H9 (cell line): ENCODE data around the gene GON7. TPM values are rescaled to one million over a fixed set of nuclear protein-coding genes. Genes with fewer than 3 reads are reported as not detected.

Experiments used
- DNase-seq: peaks from one replicate; pipeline ENCODE4 v3.0.0-alpha.2; 2017
- H2AFZ ChIP-seq: one replicate; pipeline ENCODE4 v1.6.1; 2013; ENCODE audit warnings: mild to moderate bottlenecking, low read length, control low read depth, moderate library complexity
- H2AK5ac ChIP-seq: 2 replicates; pipeline ENCODE4 v1.6.1; 2013; ENCODE audit warnings: low read length, control low read depth, mixed read lengths; ENCODE audit not compliant: insufficient read length
- H2BK120ac ChIP-seq: one replicate; pipeline ENCODE4 v1.6.1; 2013; ENCODE audit warnings: low read depth, mild to moderate bottlenecking, low read length, control low read depth, inconsistent platforms; ENCODE audit not compliant: poor library complexity, severe bottlenecking
- H2BK12ac ChIP-seq: 2 replicates; pipeline ENCODE4 v1.6.1; 2013; ENCODE audit warnings: low read length, control low read depth, mixed read lengths, low read depth; ENCODE audit not compliant: insufficient read length
- H2BK15ac ChIP-seq: 2 replicates; pipeline ENCODE4 v1.6.1; 2013; ENCODE audit warnings: low read depth, low read length, control low read depth
- H2BK20ac ChIP-seq: one replicate; pipeline ENCODE4 v1.6.1; 2013; ENCODE audit warnings: low read depth, mild to moderate bottlenecking, low read length, control low read depth, inconsistent platforms; ENCODE audit not compliant: poor library complexity, severe bottlenecking
- H2BK5ac ChIP-seq: 2 replicates; pipeline ENCODE4 v1.6.1; 2013; ENCODE audit warnings: low read length, control low read depth, mixed read lengths; ENCODE audit not compliant: insufficient read length
- H3K14ac ChIP-seq: 2 replicates; pipeline ENCODE4 v1.6.1; 2013; ENCODE audit warnings: low read length, control low read depth; ENCODE audit not compliant: insufficient read depth
- H3K18ac ChIP-seq: 2 replicates; pipeline ENCODE4 v1.6.1; 2013; ENCODE audit warnings: low read depth, mild to moderate bottlenecking, mixed read lengths, low read length, control low read depth; ENCODE audit not compliant: insufficient read length
- H3K23ac ChIP-seq: 2 replicates; pipeline ENCODE4 v1.6.1; 2013; ENCODE audit warnings: low read length, control low read depth, mixed read lengths, low read depth; ENCODE audit not compliant: insufficient read length
- H3K23me2 ChIP-seq: 2 replicates; pipeline ENCODE4 v1.6.1; 2013; ENCODE audit warnings: low read depth, mild to moderate bottlenecking, mixed read lengths, low read length, control low read depth; ENCODE audit not compliant: insufficient read length, poor library complexity, severe bottlenecking
- H3K27ac ChIP-seq: 2 replicates; pipeline ENCODE4 v1.5.1; 2013; ENCODE audit warnings: low read length, control low read depth, mixed read lengths, low read depth; ENCODE audit not compliant: insufficient read length
- H3K27me3 ChIP-seq: 2 replicates; pipeline ENCODE4 v1.6.1; 2013; ENCODE audit warnings: low read length, control low read depth, inconsistent platforms; ENCODE audit not compliant: insufficient read depth
- H3K4ac ChIP-seq: 2 replicates; pipeline ENCODE4 v1.6.1; 2013; ENCODE audit warnings: low read depth, mild to moderate bottlenecking, control low read depth, inconsistent platforms, low read length, moderate library complexity
- H3K4me1 ChIP-seq: 2 replicates; pipeline ENCODE4 v1.6.1; 2013; ENCODE audit warnings: low read length, control low read depth, inconsistent platforms; ENCODE audit not compliant: insufficient read depth
- H3K4me2 ChIP-seq: 2 replicates; pipeline ENCODE4 v1.6.1; 2013; ENCODE audit warnings: low read length, control low read depth, mixed read lengths; ENCODE audit not compliant: insufficient read length, insufficient read depth
- H3K56ac ChIP-seq: 2 replicates; pipeline ENCODE4 v1.6.1; 2013; ENCODE audit warnings: low read depth, mild to moderate bottlenecking, mixed read lengths, low read length, control low read depth; ENCODE audit not compliant: insufficient read length
- H3K79me1 ChIP-seq: 2 replicates; pipeline ENCODE4 v1.6.1; 2013; ENCODE audit warnings: low read depth, mild to moderate bottlenecking, moderate library complexity, low read length, control low read depth, inconsistent platforms; ENCODE audit not compliant: insufficient read depth, poor library complexity, severe bottlenecking
- H3K79me2 ChIP-seq: 2 replicates; pipeline ENCODE4 v1.6.1; 2013; ENCODE audit warnings: low read length, control low read depth, inconsistent platforms; ENCODE audit not compliant: insufficient read depth
- H3K9ac ChIP-seq: 2 replicates; pipeline ENCODE4 v1.6.1; 2013; ENCODE audit warnings: low read length, control low read depth, mixed read lengths; ENCODE audit not compliant: insufficient read length; ENCODE audit errors: extremely low read depth
- H3K9me3 ChIP-seq: one replicate; pipeline ENCODE4 v1.6.1; 2013; ENCODE audit warnings: low read depth, low read length, inconsistent platforms; ENCODE audit not compliant: control insufficient read depth
- H3T11ph ChIP-seq: one replicate; pipeline ENCODE4 v1.6.1; 2013; ENCODE audit warnings: mild to moderate bottlenecking, low read length, control low read depth, inconsistent platforms
- H4K20me1 ChIP-seq: one replicate; pipeline ENCODE4 v1.6.1; 2013; ENCODE audit not compliant: control insufficient read depth, insufficient read length, insufficient read depth
- H4K5ac ChIP-seq: 2 replicates; pipeline ENCODE4 v1.6.1; 2013; ENCODE audit warnings: low read depth, mild to moderate bottlenecking, mixed read lengths, low read length, control low read depth; ENCODE audit not compliant: insufficient read length
- H4K8ac ChIP-seq: replicated peaks from 2 replicates; pipeline ENCODE4 v1.6.1; 2013; ENCODE audit warnings: low read length, control low read depth, mixed read lengths, low read depth; ENCODE audit not compliant: insufficient read length
- H4K91ac ChIP-seq: 2 replicates; pipeline ENCODE4 v1.6.1; 2013; ENCODE audit warnings: low read depth, mild to moderate bottlenecking, moderate library complexity, mixed read lengths, low read length, control low read depth; ENCODE audit not compliant: insufficient read length
- H3K27ac Mint-ChIP-seq, 3 experiments: 2 replicates in 2 of 3; 3 replicates in 1 of 3; pipeline ENCODE4 v1.8.0; 2020 to 2021; ENCODE audit warnings: mixed read lengths in 3 of 3, mild to moderate bottlenecking in 1 of 3, moderate library complexity in 1 of 3
- H3K27me3 Mint-ChIP-seq: 2 replicates; pipeline ENCODE4 v1.8.0; 2021; ENCODE audit warnings: low read depth, mild to moderate bottlenecking, moderate library complexity, mixed read lengths
- H3K36me3 Mint-ChIP-seq, 3 experiments: 2 replicates in 2 of 3; 3 replicates in 1 of 3; pipeline ENCODE4 v1.8.0; 2020 to 2021; ENCODE audit warnings: low read depth in 3 of 3, mixed read lengths in 3 of 3; ENCODE audit not compliant: insufficient read depth in 1 of 3
- H3K4me1 Mint-ChIP-seq, 2 experiments: 2 replicates each; pipeline ENCODE4 v1.8.0; 2020; ENCODE audit warnings: mixed read lengths in 2 of 2
- H3K4me3 Mint-ChIP-seq, 2 experiments: 2 replicates in 1 of 2; 3 replicates in 1 of 2; pipeline ENCODE4 v1.8.0; 2020 to 2021; ENCODE audit warnings: mild to moderate bottlenecking in 2 of 2, mixed read lengths in 2 of 2, moderate library complexity in 1 of 2
- H3K9me3 Mint-ChIP-seq, 2 experiments: 2 replicates in 1 of 2; 3 replicates in 1 of 2; pipeline ENCODE4 v1.8.0; 2020; ENCODE audit warnings: mild to moderate bottlenecking in 2 of 2, mixed read lengths in 2 of 2, moderate library complexity in 1 of 2
- WGBS: extraction: QIAGEN DNeasy Blood & Tissue Kit; methylation state at CpG from one replicate; pipeline ENCODE4 v1.1.7; 2013; ENCODE audit warnings: missing lambda C conversion rate, low lambda C conversion rate, mixed read lengths; ENCODE audit not compliant: insufficient read length; ENCODE audit errors: extremely low coverage; 5-methylcytosine and 5-hydroxymethylcytosine counted together
- total RNA-seq: library from RNA; stranded (reverse); gene quantifications from 2 replicates; pipeline ENCODE4 v1.2.1, GENCODE V29; 2021
- TF ChIP-seq, protein P1 (sequence below): fragments of 200-600 bp; sonication (generic); conservative IDR thresholded peaks from 3 replicates; pipeline ENCODE4 v1.8.0; 2021; ENCODE audit warnings: antibody characterized with exemption, mild to moderate bottlenecking

Gene GON7
- total RNA-seq, 1 experiment from 2014 or later: 6.8 TPM

DNA sequence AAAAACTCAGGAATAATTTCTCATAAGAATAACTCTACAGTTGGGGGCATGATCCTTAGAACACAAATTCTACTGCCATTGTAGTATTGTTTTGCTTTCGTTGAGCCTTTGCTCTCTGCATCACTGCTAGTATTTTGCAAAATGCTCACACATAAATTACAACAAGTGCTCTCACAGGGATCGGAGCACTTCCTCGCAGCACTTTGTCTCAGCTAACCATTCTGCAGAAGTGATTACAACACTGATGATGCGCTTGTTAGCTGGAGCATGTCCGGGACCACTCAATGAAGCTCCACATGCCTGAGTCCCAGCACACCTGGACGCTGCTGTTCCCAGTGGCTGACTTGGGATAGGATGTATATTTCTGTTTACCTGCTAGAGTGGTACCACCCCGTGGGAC lies 53.7 kb downstream of the GON7 start:
- no peaks in the 10 kb centered on the region for H3K79me2 ChIP-seq
- no peak overlapping the region for H2AFZ ChIP-seq
- H3K56ac ChIP-seq: no peak overlapping the region
- Mint-ChIP-seq H3K27me3 (no peaks in the 10 kb centered on the region; the same call in 1 of the 2 replicates), H3K9me3 (no peaks in the 10 kb centered on the region), H3K4me1 (peaks cover 2 to 10% of the 10 kb centered on the region in 2 experiments; a peak in 3 of 4 replicates), H3K36me3 (no peaks in the 10 kb centered on the region), H3K27ac (no peak overlapping the region), H3K4me3 (no peak overlapping the region)
- no CpG with 5 or more reads among the region's 7 CpGs for WGBS
- H3K18ac ChIP-seq: no peak overlapping the region
- H2BK5ac ChIP-seq: no peak overlapping the region
- H3K27me3 ChIP-seq: no peaks in the 10 kb centered on the region
- no peak overlapping the region for H2BK12ac ChIP-seq
- H3K23me2 ChIP-seq: no peaks in the 10 kb centered on the region
- H2BK20ac ChIP-seq: no peak overlapping the region
- H3K9me3 ChIP-seq: no peaks in the 10 kb centered on the region
- H3K4ac ChIP-seq: no peak overlapping the region
- H4K8ac ChIP-seq: no peak overlapping the region
- no peak overlapping the region for H3K14ac ChIP-seq
- no peak overlapping the region for H3K9ac ChIP-seq
- no peak overlapping the region for H3T11ph ChIP-seq
- DNase-seq: no peak
- no peak overlapping the region for H4K91ac ChIP-seq
- no peak overlapping the region for H2BK15ac ChIP-seq
- TF ChIP-seq, protein P1, sequence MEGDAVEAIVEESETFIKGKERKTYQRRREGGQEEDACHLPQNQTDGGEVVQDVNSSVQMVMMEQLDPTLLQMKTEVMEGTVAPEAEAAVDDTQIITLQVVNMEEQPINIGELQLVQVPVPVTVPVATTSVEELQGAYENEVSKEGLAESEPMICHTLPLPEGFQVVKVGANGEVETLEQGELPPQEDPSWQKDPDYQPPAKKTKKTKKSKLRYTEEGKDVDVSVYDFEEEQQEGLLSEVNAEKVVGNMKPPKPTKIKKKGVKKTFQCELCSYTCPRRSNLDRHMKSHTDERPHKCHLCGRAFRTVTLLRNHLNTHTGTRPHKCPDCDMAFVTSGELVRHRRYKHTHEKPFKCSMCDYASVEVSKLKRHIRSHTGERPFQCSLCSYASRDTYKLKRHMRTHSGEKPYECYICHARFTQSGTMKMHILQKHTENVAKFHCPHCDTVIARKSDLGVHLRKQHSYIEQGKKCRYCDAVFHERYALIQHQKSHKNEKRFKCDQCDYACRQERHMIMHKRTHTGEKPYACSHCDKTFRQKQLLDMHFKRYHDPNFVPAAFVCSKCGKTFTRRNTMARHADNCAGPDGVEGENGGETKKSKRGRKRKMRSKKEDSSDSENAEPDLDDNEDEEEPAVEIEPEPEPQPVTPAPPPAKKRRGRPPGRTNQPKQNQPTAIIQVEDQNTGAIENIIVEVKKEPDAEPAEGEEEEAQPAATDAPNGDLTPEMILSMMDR: no peak
- no peak overlapping the region for H3K27ac ChIP-seq
- H2BK120ac ChIP-seq: no peak overlapping the region
- H3K23ac ChIP-seq: no peak overlapping the region
- no peaks in the 10 kb centered on the region for H3K79me1 ChIP-seq
- no peak overlapping the region for H3K4me2 ChIP-seq
- H4K20me1 ChIP-seq: no peaks in the 10 kb centered on the region
- no peak overlapping the region for H4K5ac ChIP-seq
- no peak overlapping the region for H2AK5ac ChIP-seq
- H3K4me1 ChIP-seq: no peaks in the 10 kb centered on the region; the same call in 1 of the 2 replicates

Other genes starting within 250 kb of the GON7 start
- 89.5 and 92.7 TPM in 2 replicates for gene ITPK1, start 91.1 kb downstream of the GON7 start, total RNA-seq
- 13.6 and 14.7 TPM in 2 replicates for gene MOAP1, start 22.2 kb downstream of the GON7 start, total RNA-seq
- 22.3 and 26.1 TPM in 2 replicates for gene LYSET, start 21.7 kb downstream of the GON7 start, total RNA-seq
- 28.4 and 29.1 TPM in 2 replicates for gene UBR7, start 191 bp upstream of the GON7 start, total RNA-seq
- gene BTBD7, start 126.0 kb upstream of the GON7 start, total RNA-seq: 42.4 and 44.1 TPM in 2 replicates
- gene COX8C, start 140.1 kb upstream of the GON7 start, total RNA-seq: not detected in 2 replicates
- 2.8 and 3.0 TPM in 2 replicates for gene UNC79, start 223.9 kb upstream of the GON7 start, total RNA-seq